Activated naive CD4-positive, alpha-beta T cell treated with anti-CD3 and anti-CD28 coated beads, Interleukin-2, amount 10 ng/mL, durations not matched to agents 5 hours and 36 hours (primary cell): ENCODE measurements around the gene ACLY. TPM values are rescaled to one million over a fixed set of nuclear protein-coding genes. Genes with fewer than 3 reads are reported as not detected.

Experiments
- total RNA-seq, 2 experiments: library from RNA; stranded (reverse); gene quantifications; one replicate each; pipeline ENCODE4 v1.2.3, GENCODE V29; 2021

ACLY gene
- 100 to 1,000 TPM; 141 to 143 TPM for total RNA-seq

DNA sequence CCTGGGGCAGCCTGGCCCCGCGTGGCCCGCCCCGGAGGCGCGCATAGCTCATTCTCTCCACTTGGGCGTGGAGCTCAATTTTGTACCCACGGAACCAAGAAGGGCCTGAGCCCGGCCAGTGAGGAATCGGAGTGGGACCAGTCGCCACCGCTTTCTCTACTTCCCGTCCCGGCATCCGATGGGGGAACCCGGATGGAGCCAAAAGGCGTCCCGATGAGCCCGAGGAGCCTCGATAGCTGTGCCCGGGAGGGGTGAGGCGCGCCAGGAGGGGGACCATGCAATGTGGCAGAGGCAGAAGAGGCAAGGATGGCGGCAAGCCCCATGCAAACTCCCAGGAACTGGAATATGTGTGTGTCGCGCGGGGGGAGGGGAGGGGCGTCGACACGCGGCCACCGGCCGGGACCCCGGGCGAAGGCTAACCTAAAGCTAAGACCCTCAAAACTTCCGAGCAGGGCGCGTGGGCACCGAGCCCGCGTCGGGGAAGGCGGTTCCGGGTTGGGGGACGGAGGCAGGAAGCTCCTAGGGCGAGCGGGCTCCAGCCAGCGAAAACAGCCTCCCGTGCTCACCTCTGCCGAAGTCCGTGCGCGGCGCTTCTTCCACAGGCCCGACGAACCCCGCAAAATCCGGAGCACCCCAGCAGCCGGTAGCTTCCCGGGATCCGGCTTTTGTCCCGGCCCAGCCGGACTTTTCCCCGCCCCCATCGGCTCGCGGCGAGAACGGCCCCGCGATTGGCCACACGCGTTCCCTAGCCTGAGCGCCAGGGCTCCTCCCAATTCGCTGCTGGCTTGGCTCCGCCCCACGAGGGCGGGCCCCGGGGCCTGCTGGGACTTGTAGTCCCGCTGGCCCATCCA is at the start of gene ACLY:
Gene ACLY (minus strand): TSS at position 638 of the 851 bp plus-strand sequence. CDS start 5,078 bp downstream, outside the sequence.

DNA sequence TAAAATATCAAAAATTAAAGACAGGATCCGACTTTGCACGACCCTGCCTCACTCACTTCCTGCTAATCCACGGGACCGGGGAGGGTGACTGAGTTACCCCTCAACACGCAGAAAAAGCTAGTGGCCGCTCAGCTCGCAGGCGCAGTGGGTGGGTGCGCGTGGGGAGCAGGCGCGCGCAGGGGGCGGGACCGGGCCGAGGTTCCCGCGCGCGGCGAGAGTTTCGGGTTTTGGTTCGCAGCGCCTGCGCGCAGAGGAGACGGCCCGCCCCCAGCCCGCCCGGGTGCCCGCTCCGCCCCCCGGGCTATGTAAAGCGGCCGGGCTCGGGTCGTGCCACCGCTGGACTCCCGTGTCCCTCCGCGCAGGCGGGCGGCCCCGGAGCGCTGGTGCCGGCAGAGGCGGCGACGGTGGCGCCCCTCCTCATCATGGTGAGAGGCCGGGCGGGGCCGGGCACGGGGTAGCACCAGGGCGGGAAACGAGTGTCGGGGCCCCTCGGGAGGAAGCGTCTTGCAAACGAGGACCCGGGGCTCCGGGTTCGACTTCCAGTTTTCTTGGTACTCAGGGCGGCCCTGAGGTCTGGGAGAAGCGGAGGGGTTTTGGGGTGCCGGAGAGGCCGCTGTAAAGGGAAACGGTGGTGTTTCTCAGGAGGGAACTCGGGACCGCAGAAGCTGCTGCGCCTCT is 47.9 kb upstream of the ACLY start, which contains the start of gene CNP:
Gene CNP (plus strand): TSS at position 333 of the 678 bp plus-strand sequence. CDS start 90 bp downstream, at position 423.

DNA sequence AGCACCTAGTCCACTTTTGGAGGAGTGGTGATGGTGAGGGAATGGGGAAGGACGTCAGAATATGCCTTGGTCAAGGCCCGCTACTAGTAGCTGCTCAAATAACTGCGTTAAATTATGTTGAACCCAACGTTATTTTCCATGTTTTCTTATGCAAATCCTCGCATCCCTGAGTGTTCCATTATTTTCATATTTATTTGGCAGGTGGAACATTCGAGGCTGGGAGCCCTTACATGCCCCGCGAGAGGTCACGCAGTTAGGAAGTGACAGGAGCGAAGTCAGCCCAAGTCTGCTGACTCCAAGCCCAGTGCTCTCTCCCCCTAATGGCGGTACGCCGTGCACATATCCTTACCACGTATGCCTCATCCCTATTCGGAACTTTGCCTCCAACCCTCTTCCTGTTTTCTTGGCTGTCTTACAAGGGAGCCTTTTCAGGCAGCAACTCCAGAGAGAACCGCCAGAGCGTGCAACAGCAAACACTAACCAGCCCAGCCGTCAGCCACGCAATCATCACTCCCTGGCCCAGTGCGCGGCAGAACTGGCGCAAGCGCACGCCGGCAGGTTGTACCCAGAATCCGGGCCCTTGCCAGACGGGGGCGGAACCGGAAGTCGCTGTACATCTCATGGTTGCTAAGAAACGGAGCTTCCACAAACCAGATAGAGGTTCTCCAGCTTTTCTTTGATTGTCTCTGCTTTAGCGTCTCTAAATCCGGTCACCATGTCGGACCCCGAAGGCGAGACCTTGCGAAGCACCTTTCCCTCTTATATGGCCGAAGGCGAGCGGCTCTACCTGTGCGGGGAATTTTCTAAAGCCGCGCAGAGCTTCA is 11.5 kb upstream of the ACLY start, which contains the start of gene ODAD4:
Gene ODAD4 (plus strand): TSS at position 609 of the 824 bp plus-strand sequence. CDS start 107 bp downstream, at position 716.

DNA sequence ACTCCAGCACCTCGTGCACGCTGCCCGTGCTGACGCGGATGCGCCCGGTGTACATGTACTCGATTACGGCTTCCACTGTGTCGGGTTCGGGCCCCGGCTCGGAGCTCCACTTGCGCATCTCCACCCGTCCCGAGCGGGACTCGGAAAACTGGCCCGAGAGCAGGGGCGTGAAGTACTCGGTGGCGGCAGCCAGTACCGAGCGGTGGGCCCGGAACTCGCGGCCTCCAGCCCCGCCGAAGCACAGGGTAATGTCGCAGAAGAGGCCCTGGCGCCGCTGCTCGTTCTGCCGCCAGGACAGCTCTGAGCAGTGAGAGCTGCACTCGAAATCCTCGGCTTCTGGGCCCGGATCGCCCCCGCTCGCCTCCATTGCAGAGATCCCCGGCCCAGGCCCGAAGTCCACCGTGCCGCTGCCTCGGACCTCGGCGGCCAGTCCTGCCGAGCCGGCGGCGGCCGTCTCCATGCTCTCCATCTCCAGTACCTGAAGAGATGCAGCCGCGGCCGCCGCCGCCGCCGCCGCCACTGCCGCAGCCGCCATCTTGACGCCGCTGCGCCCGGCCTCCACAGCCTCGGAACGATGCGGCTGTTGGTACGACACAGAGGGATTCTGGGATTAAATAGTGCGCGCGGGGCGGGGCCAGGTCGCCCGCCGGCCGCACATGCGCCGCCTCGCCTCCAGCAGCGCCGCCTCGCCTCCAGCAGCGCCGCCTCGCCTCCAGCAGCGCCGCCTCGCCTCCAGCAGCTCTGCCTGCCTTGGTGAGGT is 53.7 kb downstream of the ACLY start, which contains the start of gene KLHL11:
Gene KLHL11 (minus strand): TSS at position 588 of the 760 bp plus-strand sequence. CDS start 53 bp downstream, at position 535.

DNA sequence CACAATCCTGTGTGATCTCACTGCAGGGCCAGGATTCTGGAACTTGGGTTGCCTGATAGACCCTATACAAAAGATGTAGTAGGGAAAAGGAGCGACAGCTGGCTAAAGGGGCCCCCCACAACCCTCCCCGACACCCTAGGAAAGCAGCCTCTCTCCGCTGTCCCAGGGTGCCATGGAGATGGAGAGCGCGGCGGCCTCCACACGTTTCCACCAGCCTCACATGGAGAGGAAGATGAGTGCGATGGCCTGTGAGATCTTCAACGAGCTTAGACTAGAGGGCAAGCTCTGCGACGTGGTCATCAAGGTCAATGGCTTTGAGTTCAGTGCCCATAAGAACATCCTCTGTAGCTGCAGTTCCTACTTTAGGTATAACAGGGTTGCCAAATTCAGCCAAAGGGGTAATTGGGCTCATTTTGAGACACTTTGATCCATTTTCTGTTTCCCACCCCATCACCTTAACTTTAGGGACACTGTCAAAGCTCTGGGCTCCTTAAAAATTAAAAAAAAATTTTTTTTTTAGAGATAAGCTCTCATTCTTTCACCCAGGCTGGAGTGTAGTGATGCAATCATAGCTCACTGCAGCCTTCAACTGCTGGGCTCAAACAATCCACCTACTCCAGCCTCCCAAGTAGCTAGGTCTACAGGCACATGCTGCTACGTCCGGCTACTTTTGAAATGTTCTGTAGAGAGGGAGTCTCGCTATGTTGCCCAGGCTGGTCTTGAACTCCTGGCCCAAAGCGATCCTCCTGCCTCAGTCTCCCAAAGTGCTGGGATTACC is 80.8 kb downstream of the ACLY start, which contains the start of gene KLHL10:
Gene KLHL10 (plus strand): TSS at position 65 of the 778 bp plus-strand sequence. CDS start 108 bp downstream, at position 173.

DNA sequence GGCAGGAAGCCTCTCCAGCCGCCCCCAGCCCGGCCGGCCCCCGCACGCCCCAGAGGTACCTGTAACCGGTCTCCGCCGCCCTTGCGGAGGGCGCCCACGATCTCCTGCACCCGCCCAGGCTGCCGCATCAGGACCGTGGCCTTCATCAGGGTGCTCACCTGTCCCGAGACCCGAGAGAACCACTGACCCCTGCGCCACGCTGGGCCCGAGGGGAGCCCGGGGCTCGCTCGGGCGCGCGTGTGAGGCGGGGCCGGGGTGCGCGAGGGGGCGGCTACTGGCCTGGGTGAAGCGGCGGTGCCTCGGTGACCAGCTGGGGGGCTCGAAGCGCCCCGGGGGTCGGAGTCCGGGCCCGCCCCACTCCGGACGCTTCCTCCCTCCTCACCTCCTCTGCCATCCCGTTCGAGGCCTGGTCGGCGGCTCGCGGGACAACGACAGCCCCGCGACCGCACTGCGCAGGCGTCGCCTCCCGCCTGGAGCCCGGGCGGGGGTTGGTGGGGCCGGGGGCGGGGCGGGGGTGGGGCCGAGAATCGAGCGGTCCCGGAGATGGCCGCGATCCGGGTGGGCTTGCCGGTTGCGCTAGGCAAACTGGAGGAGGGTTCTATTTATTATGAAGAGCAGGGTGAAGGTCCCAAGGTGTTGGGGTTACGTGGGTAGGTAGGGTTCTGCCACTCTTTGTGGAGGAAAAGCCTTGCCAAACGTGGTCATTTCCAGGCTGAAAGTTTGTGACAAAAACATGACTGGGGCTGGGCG is 82.8 kb downstream of the ACLY start, which contains the start of gene NT5C3B:
Gene NT5C3B (minus strand): TSS at position 433 of the 750 bp plus-strand sequence. CDS start 39 bp downstream, at position 394.

Other genes with a start within 250 kb of the ACLY start
- gene EIF1, start 230.1 kb downstream of the ACLY start, total RNA-seq, result 100 to 1,000 TPM; 768 to 814 TPM
- gene GAST, start 206.6 kb downstream of the ACLY start, total RNA-seq, result not detected
- under 1 TPM in 1 of 2 experiments, not detected in 1; 0.05 TPM for gene HAP1, start 184.3 kb downstream of the ACLY start, total RNA-seq
- 1 to 10 TPM in 1 of 2 experiments, under 1 TPM in 1; 0.63 to 1.1 TPM for gene JUP, start 132.2 kb downstream of the ACLY start, total RNA-seq
- gene P3H4, start 107.0 kb downstream of the ACLY start, total RNA-seq, result 1 to 10 TPM; 2.9 to 3.3 TPM
- not detected for gene FKBP10, start 105.9 kb downstream of the ACLY start, total RNA-seq
- 10 to 100 TPM; 18.4 to 19.9 TPM for gene NT5C3B, start 82.7 kb downstream of the ACLY start, total RNA-seq
- not detected for gene KLHL10, start 81.1 kb downstream of the ACLY start, total RNA-seq
- 10 to 100 TPM; 12.0 to 12.1 TPM for gene KLHL11, start 53.5 kb downstream of the ACLY start, total RNA-seq
- 1 to 10 TPM in 1 of 2 experiments, under 1 TPM in 1; 0.89 to 1.4 TPM for gene ODAD4, start 11.7 kb upstream of the ACLY start, total RNA-seq
- 10 to 100 TPM; 53.9 to 62.0 TPM for gene CNP, start 47.8 kb upstream of the ACLY start, total RNA-seq
- 10 to 100 TPM; 76.0 to 79.6 TPM for gene DNAJC7, start 98.5 kb upstream of the ACLY start, total RNA-seq
- 10 to 100 TPM; 20.8 to 21.4 TPM for gene NKIRAS2, start 101.1 kb upstream of the ACLY start, total RNA-seq
- under 1 TPM; 0.07 to 0.08 TPM for gene C17orf113, start 131.7 kb upstream of the ACLY start, total RNA-seq
- gene ZNF385C, start 179.5 kb upstream of the ACLY start, total RNA-seq, result not detected
- 10 to 100 TPM; 30.1 to 30.3 TPM for gene DHX58, start 193.8 kb upstream of the ACLY start, total RNA-seq
- 10 to 100 TPM; 35.6 to 37.6 TPM for gene KAT2A, start 202.4 kb upstream of the ACLY start, total RNA-seq
- gene HSPB9, start 203.9 kb upstream of the ACLY start, total RNA-seq, result not detected
- 10 to 100 TPM; 78.0 to 83.4 TPM for gene RAB5C, start 236.0 kb upstream of the ACLY start, total RNA-seq